SK-N-MC (cell line): ENCODE measurements around the gene TCF3.
"Not testable (repeated sequence)": the region's sequence is repeated elsewhere in the genome, so short reads cannot be mapped to it uniquely, and the experiment has no call there.

ENCODE experiments used
- DNase-seq: peaks from one replicate; pipeline ENCODE4 v3.0.0-alpha.2; 2011; ENCODE audit warnings: low read depth, low spot score
- H3K27ac ChIP-seq: fragments of 200-600 bp; sonication (generic); 2 replicates; pipeline ENCODE4 v1.5.1; 2016; ENCODE audit warnings: mixed run types
- H3K36me3 ChIP-seq: fragments of 200-600 bp; sonication (generic); 2 replicates; pipeline ENCODE4 v1.6.1; 2017; ENCODE audit warnings: antibody characterized with exemption, low read length, mixed read lengths; ENCODE audit not compliant: insufficient read depth
- H3K4me3 ChIP-seq: fragments of 200-600 bp; sonication (generic); 2 replicates; pipeline ENCODE4 v1.5.1; 2016
- H3K9ac ChIP-seq: fragments of 200-600 bp; sonication (generic); 2 replicates; pipeline ENCODE4 v1.8.0; 2017; ENCODE audit warnings: mixed run types, mixed read lengths; ENCODE audit not compliant: insufficient read length
- H3K9me3 ChIP-seq: fragments of 200-600 bp; sonication (generic); 2 replicates; pipeline ENCODE4 v1.6.1; 2017; ENCODE audit warnings: low read depth, mild to moderate bottlenecking, antibody characterized with exemption, low read length, moderate library complexity, mixed read lengths
- EZH2 ChIP-seq: fragments of 200-600 bp; sonication (generic); IDR thresholded peaks from one replicate; pipeline ENCODE4 v1.6.1; 2017; ENCODE audit warnings: antibody characterized with exemption
- FOXP2 ChIP-seq: optimal IDR thresholded peaks from 2 replicates; pipeline ENCODE3; 2011; ENCODE audit warnings: mild to moderate bottlenecking, moderate library complexity; ENCODE audit not compliant: insufficient read depth; ENCODE audit errors: extremely low read length, control extremely low read depth
- POLR2AphosphoS5 ChIP-seq: IDR thresholded peaks from 2 replicates; pipeline ENCODE4 v1.6.1; 2012; ENCODE audit warnings: mild to moderate bottlenecking, low read depth, low read length, borderline replicate concordance

TCF3 gene

DNA sequence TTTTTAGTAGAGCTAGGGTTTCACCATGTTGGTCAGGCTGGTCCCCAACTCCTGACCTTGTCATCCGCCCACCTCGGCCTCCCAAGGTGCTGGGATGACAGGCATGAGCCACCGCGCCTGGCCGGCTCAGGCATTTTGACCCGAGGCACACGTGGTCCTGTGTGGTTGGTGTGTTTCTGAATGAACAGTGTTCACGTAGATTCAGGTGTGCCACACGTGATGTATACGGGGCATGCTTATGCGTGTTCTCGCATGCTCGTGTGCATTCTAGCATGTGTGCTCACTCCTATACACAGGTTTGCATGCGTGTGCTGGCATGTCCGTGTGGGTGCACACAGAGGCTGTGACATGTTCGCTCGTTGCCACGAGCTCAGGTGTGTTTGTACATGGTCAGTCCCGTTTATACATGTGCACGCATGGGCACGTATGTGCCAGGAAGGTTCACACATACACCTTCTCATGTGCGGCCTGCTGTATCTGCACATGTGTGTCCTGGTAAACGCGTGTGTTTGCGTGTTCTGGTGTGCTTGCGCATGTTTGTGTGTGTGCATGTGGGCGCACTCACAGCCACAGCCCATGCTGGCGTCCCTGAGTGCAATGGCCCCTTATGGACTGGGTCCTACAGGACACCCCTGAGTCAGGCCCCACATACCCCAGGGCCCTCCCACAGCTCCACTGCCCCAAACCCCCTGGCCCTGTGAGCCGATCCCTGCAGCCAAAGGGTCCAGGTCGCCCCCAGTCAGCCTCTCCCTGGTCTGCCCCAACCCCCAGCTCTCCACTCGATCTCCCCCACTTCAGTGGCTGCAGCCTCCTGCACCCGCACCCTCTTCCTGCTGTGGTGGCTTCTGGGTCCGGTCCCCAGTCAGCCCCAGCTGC, 20.6 kb upstream of the TCF3 start:
- no peaks in the 10 kb centered on the region for H3K9me3 ChIP-seq
- DNase-seq = no peak
- H3K9ac ChIP-seq = no peak overlapping the region
- no peak overlapping the region for H3K27ac ChIP-seq
- no peak for TF ChIP-seq FOXP2
- no peak for TF ChIP-seq POLR2AphosphoS5
- TF ChIP-seq EZH2 = no peak
- H3K4me3 ChIP-seq = no peak overlapping the region
- no peaks in the 10 kb centered on the region for H3K36me3 ChIP-seq

DNA sequence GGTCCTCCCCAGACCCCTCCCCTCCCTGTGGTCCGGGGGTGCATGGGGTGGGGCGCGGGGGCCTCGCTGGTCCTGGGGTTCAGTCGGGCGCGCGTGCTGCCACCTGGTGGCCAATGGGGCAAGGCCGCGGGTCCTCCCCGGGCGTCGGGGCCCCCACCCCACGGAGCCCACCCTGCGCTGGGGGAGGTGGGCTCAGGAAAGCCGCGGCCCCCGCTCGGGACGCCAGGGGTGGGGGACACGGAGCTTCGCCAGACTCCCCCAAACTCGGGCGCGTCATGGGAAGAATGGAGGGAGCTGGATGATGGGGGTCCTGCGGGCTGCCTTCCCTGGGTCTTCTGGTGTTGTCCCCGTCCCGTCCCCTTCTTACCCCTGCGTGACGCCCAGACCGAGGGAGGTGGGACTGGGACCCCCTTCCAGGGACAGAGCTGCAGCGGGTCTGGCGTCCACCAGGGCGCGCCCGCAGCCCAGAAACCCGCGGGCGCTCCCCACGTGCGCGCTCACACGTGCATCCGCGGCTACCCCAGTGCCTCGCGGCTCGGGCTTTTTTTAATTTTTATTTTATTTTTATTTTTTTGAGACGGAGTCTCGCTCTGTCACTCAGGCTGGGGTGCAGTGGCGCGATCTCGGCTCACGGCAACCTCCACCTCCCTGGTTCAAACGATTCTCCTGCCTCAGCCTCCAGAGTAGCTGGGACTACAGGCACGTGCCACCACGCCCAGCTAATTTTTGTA, 19.8 kb upstream of the TCF3 start:
- no peaks in the 10 kb centered on the region for H3K9me3 ChIP-seq
- H3K9ac ChIP-seq = peak overlapping the region; percentile 60
- no peak for TF ChIP-seq FOXP2
- no peak for TF ChIP-seq EZH2
- no peak for TF ChIP-seq POLR2AphosphoS5

GRCh38 chr19:1671716-1672037, 19.3 kb upstream of the TCF3 start:
- Histone ChIP-seq H3K27ac (no peak overlapping the region), H3K9ac (no peak overlapping the region), H3K4me3 (peak overlapping the region; percentile 78), H3K36me3 (no peaks in the 10 kb centered on the region), H3K9me3 (no peaks in the 10 kb centered on the region)
- DNase-seq = no peak
- TF ChIP-seq POLR2AphosphoS5 = no peak
- TF ChIP-seq FOXP2 = no peak
- no peak for TF ChIP-seq EZH2

More for the DNA sequence above, 19.8 kb upstream of the TCF3 start:
- no peak for DNase-seq
- Histone ChIP-seq H3K4me3 (peak overlapping the region; percentile 78), H3K27ac (no peak overlapping the region), H3K36me3 (no peaks in the 10 kb centered on the region)

DNA sequence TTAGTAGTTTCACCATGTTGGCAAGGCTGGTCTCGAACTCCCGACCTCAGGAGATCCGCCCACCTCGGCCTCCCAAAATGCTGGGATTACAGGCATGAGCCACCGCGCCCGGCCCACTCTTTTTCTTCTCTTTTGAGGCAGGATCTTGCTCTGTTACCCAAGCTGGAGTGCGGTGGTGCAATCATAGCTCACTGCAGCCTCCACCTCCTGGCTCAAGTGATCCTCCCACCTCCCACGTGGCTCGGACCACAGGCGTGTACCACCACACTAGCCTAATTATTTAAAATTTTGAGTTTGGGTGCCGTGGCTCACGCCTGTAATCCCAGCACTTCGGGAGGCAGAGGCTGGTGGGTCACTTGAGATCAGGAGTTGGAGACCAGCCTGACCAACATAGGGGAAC, 18.3 kb upstream of the TCF3 start:
- H3K36me3 ChIP-seq, H3K4me3 ChIP-seq, H3K9me3 ChIP-seq, H3K27ac ChIP-seq, DNase-seq, H3K9ac ChIP-seq: not testable (repeated sequence)

DNA sequence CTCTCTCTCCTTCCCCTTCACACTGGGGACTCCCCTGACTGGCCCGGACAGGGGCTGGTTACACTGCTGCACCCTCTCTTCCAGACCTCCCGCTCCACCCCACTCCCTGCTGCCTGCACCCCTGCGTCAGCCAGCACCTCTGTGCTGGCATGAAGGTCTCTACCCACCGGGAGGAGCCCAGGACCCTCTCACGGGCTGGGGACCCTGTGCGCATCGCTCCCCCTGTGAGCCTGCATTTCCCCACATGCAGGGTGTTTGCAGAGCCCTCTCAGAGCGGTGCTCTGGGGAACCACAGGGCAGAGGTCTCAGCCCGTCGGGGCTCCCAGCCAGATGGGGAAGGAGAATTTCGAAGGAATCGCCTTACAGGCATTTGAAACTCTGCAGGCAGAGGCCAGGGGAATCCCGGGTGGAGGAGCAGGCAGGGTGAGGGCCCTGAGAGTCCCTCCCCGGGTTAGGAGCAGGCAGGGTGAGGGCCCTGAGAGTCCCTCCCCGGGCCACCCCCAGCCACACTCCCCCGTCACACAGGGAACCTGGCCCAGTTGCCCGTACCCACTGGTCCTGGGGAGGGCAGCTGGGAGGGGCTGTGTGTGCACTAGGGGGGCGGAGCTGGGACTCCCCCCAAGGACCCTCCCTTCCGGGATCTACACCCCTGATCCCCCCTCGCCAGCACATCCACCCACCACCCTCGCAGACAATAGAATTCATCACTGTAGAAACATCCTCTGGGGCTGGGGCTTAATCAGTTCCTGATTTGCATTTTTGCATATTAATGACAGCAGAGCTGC, 16.3 kb upstream of the TCF3 start:
- TF ChIP-seq FOXP2 (no peak), EZH2 (no peak), POLR2AphosphoS5 (no peak)
- H3K4me3 ChIP-seq = no peak overlapping the region
- no peak for DNase-seq
- H3K9ac ChIP-seq = no peak overlapping the region
- no peaks in the 10 kb centered on the region for H3K9me3 ChIP-seq
- H3K36me3 ChIP-seq = no peaks in the 10 kb centered on the region
- H3K27ac ChIP-seq = no peak overlapping the region

DNA sequence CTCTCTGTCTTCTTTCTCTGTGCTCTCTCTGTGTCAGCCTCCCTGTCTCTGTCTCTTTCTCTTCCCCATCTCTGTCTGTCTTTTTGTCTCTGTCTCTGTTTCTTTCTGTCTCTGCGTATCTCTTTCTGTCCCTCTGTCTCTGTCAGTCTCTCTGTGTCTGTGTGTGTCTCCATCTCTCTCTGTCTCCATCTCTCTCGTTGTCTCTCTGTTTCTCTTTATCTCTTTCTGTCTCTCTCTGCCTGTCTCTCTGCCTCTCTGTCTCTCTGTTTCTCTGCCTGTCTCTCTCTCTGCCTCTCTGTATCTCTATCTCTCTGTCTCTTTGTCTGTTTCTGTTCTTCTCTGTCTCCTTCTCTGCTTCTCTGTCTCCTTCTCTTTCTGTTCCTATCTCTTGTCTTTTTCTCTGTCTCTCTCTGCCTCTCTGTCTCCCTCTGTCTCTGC, 15.7 kb upstream of the TCF3 start:
- Histone ChIP-seq H3K9me3 (no peaks in the 10 kb centered on the region), H3K27ac (no peak overlapping the region), H3K9ac (no peak overlapping the region)

GRCh38 chr19:1665565-1666047, 13.2 kb upstream of the TCF3 start:
- no peaks in the 10 kb centered on the region for H3K9me3 ChIP-seq
- no peak overlapping the region for H3K4me3 ChIP-seq
- TF ChIP-seq FOXP2 (no peak), EZH2 (no peak), POLR2AphosphoS5 (no peak)
- no peak for DNase-seq
- H3K27ac ChIP-seq = no peak overlapping the region
- no peaks in the 10 kb centered on the region for H3K36me3 ChIP-seq
- no peak overlapping the region for H3K9ac ChIP-seq

More for the DNA sequence above, 15.7 kb upstream of the TCF3 start:
- H3K4me3 ChIP-seq = no peak overlapping the region
- no peaks in the 10 kb centered on the region for H3K36me3 ChIP-seq
- no peak for DNase-seq
- TF ChIP-seq POLR2AphosphoS5 (no peak), EZH2 (no peak), FOXP2 (no peak)

DNA sequence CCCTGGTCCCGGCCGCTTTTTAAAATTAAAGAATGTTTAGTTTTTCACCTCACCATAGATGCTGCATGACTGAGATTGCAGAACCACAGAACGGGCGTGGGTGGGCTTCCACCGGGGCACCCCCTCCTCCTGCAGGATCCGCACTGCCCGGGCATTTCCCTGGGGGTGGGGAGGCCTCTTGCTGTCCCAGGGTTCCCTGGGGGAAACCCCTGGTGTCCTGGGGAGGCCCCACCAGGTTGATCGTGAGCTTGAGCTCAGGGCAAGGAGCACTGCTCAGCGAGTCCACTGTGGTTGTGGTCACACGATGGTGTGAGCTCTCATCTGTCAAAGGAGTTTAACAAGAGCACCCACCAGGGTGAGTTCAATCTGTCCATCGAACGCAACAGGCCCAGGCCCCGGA, 11.4 kb upstream of the TCF3 start:
- no peak for DNase-seq
- TF ChIP-seq POLR2AphosphoS5 (no peak), FOXP2 (no peak), EZH2 (no peak)
- no peak overlapping the region for H3K9ac ChIP-seq

DNA sequence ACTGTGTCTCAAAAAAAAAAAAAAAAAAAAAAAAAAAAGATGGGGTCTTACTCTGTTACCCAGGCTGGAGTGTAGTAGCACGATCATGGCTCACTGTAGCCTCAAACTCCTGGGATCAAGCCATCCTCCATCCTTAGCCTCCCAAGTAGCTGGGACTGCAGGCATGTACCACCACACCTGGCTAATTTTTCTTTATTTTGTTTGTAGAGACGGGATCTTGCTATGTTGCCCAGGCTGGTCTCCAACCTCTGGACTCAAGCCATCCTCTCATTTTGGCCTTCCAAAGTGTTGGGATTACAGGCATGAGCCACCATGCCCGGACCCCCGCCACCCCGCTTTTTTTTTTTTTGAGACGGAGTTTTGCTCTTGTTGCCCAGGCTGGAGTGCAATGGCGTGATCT, 10.8 kb upstream of the TCF3 start:
- DNase-seq, H3K36me3 ChIP-seq, H3K4me3 ChIP-seq, H3K9me3 ChIP-seq, H3K27ac ChIP-seq, H3K9ac ChIP-seq: not testable (repeated sequence)

More for the DNA sequence above, 11.4 kb upstream of the TCF3 start:
- no peaks in the 10 kb centered on the region for H3K9me3 ChIP-seq
- H3K4me3 ChIP-seq = no peak overlapping the region
- H3K36me3 ChIP-seq = no peaks in the 10 kb centered on the region
- H3K27ac ChIP-seq = no peak overlapping the region
